Stimulated activated CD8-positive, alpha-beta memory T cell treated with anti-CD3 and anti-CD28 coated beads, Interleukin-7, amount 100 ng/mL, for 48 hours (primary cell): Measurements from ENCODE around the gene VEGFB.

Experiments used
- DNase-seq, 2 donors: peaks; one replicate each; pipeline ENCODE4 v3.0.0-alpha.2; 2020; ENCODE audit warnings: low read depth in 1 of 2; ENCODE audit errors: extremely low read depth in 1 of 2

The VEGFB gene

DNA sequence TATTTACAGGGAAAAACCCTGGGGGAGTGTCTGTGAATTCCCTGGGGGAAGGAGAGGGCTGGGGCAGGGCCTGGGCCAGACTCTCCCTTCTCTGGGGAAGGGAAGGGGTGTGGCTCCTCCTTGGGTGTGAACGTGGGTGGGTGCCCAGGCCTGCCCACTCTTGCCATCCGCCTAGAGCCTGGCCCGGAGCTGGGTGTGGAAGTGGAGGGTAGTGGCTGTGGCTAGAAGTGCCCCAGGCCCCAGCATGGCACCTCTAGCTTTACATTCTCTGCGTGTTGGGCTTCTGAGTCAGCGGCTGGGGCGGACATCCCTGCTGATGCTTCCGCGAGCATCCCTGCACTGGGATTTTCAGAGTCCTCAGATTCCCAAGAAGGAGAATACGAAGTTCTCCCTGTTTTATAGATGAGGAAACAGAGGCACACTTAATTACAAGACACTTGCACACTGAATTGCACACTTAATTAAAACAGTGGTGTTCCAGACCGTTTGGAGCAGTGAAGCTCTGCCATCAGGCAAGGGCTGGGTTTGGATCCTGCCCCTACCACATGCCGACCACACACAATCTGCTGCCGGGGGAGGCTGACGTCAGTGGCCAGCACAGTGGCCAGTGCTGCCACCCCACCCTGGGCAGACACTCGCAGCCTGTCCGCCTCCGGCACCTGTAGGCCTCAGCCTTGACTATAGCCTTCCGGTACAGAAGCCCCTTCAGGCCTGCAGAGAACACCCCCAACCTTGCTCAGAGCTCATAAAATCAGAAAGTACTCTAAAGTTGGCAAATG, 42.5 kb downstream of the VEGFB start:
- DNase-seq, result no peak

GRCh38 chr11:64278576-64279190, 44.3 kb downstream of the VEGFB start:
- DNase-seq, result no peak

- no peak for DNase-seq
Measured at GRCh38 chr11:64281957-64282770, 47.8 kb downstream of the VEGFB start.

- DNase-seq, result no peak
Measured at GRCh38 chr11:64283092-64283491, 48.7 kb downstream of the VEGFB start.

- peak; percentile 87 to 91 for DNase-seq
Measured at GRCh38 chr11:64284048-64284961, 49.9 kb downstream of the VEGFB start, which contains the start of gene BAD. Gene BAD (minus strand): TSS chr11:64284665. CDS start chr11:64284368, 297 bp downstream.

GRCh38 chr11:64284962-64285884, 50.8 kb downstream of the VEGFB start, which contains the start of gene GPR137:
Gene GPR137 (plus strand): TSS chr11:64285848. CDS start chr11:64286525, 677 bp downstream.
- DNase-seq, result peak; percentile 79 to 82

- no peak for DNase-seq
Measured at GRCh38 chr11:64285885-64286800, 51.8 kb downstream of the VEGFB start.

DNA sequence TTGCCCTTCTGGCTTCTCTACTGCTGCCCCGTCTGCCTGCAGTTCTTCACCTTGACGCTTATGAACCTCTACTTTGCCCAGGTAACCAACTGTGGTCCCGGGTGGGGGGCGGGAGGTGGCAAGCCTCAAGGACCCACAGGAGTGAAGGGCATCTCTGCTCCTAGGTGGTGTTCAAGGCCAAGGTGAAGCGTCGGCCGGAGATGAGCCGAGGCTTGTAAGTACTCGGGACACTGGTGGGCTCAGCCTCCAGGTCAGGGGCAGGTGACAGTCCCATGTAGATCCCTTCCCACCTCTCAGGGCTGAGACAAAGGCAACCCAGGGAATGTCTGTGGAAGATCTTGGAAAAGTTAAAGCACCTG, 52.4 kb downstream of the VEGFB start:
- no peak for DNase-seq

DNA sequence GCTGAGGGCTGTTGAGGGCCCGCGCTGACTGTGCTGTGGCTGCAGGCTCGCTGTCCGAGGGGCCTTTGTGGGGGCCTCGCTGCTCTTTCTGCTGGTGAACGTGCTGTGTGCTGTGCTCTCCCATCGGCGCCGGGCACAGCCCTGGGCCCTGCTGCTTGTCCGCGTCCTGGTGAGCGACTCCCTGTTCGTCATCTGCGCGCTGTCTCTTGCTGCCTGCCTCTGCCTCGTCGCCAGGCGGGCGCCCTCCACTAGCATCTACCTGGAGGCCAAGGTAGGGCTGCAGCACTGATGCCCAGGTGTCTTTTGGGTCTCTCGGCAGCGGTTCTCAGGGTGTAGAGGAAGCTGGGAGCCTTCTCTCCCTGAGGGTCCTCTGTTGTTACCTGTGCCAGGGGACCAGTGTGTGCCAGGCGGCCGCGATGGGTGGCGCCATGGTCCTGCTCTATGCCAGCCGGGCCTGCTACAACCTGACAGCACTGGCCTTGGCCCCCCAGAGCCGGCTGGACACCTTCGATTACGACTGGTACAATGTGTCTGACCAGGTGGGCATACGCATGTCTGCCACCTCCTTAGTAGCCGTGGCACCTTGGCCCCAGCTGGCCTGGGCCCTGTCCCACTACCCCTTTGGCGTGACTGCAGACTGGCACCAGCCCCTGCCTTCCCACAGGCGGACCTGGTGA, 53.4 kb downstream of the VEGFB start:
- no peak for DNase-seq

- no peak for DNase-seq
Measured at GRCh38 chr11:64288353-64288750, 54.0 kb downstream of the VEGFB start.
